Measurements from ENCODE around the gene S100A16.
"Not testable (repeated sequence)": the region's sequence is repeated elsewhere in the genome, so short reads cannot be mapped to it uniquely, and the experiment has no call there.

S100A16 gene

DNA sequence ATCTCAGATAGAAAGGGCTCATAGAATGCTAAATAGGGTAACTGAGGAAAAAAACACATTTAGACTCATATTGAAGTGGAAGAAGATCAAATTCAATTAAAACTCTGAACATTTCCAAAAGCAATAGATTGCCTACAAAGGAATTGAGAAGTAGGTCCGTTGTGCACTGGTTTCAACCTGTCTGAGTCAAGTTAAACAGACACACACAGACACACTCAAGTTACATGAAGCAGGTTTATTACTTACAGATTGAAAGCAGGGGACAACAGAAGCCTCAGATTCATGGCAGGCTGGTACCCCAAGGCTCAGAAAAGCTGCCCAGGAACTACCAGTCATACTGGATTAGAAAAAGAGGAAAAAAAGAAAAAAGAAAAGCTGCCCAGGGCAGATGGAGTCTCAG lies 26.6 kb downstream of the S100A16 start:
- no peak for DNase-seq (ENCODE audit: low read depth, low spot score)

DNA sequence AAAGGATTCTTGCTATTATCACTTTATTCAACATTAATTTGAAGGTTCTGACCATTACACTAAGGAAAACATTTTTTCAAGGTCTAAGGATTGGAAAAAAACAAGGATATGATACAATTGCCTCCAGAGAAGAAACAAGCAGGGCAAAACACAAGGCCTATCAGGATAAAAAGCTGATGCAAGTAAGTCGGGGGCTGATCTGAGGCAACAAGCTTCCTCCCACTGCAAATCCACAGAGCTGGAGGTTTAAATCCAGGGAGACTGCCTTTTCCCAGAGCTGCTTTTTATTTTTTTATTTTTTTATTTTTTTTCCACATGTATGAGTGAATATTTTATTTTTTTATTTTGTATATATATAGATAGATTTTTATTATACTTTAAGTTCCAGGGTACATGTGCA lies 27.9 kb downstream of the S100A16 start:
- DNase-seq (ENCODE audit: low read depth, low spot score): no peak

DNA sequence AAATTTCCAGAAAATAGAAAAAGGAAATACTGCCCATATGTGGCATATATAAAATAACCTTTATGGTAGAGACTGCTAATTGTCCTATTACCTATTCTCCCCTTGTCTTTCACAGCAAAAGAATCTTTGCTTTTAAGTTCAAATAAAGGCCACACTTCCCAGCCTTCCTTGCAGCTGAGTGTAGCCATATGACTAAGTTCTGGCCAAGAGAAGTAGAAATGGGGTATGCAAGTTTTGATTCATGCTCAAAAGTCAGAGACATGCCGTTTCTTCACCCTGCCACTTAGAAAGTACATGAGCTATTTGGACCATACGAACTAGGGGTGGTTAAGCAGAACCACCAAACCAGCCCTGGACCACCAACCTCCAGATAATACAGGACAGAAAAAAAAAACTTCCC lies 29.0 kb downstream of the S100A16 start:
- no peak for DNase-seq (ENCODE audit: low read depth, low spot score)

DNA sequence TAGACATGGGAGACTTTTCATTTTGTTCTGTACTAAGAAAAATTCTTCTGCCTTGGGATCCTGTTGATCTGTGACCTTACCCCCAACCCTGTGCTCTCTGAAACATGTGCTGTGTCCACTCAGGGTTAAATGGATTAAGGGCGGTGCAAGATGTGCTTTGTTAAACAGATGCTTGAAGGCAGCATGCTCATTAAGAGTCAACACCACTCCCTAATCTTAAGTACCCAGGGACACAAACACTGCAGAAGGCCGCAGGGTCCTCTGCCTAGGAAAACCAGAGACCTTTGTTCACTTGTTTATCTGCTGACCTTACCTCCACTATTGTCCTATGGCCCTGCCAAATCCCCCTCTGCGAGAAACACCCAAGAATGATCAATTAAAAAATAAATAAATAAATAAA lies 29.4 kb downstream of the S100A16 start:
- not testable (repeated sequence) for DNase-seq (ENCODE audit: low read depth, low spot score)

DNA sequence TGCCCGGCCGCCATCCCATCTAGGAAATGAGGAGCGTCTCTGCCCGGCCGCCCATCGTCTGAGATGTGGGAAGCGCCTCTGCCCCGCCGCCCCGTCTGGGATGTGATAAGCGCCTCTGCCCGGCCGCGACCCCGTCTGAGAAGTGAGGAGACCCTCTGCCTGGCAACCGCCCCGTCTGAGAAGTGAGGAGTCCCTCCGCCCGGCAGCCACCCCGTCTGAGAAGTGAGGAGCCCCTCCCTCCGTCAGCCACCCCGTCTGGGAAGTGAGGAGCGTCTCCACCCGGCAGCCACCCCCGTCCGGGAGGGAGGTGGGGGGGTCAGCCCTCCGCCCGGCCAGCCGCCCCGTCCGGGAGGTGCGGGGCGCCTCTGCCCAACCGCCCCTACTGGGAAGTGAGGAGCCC lies 30.1 kb downstream of the S100A16 start:
- not testable (repeated sequence) for DNase-seq (ENCODE audit: low read depth, low spot score)

DNA sequence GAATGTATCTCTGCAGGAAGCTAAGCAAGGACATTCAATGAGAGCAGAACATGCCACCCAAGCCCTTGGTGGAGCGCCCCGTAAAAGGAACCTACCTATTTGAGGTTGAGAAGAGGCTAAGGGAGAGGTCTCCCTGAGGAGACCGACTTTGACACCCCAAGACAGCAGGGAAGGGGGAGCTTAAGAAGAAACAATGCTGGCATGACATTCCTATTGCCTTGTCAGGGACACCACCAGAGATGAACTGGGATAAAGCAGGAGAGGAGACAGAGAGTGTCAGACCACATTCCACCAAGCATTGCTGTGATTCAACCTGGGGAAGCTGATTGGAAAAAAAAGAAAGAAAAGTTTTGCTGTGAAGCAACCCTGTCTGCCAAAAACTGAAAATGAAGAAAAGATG lies 34.0 kb downstream of the S100A16 start:
- DNase-seq (ENCODE audit: low read depth, low spot score): no peak

DNA sequence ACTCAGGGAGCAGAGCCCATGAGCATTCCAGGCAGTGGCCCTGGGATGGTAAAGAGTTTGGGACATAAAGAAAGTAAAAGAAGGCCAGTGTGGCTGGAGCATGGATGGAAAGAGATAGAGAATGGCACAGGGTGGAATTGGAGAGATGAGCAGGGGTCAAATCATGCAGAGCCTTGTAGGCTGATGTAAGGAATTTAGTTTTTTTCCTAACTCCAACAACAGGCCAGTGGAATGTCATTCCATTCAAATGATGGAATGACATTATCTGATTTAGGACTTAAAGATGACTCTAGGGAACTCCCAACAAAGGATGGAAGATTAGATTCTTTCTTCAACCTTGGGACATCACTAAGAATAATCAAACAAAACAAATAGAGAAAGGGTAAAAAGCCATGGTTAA lies 34.4 kb downstream of the S100A16 start:
- no peak for DNase-seq (ENCODE audit: low read depth, low spot score)

DNA sequence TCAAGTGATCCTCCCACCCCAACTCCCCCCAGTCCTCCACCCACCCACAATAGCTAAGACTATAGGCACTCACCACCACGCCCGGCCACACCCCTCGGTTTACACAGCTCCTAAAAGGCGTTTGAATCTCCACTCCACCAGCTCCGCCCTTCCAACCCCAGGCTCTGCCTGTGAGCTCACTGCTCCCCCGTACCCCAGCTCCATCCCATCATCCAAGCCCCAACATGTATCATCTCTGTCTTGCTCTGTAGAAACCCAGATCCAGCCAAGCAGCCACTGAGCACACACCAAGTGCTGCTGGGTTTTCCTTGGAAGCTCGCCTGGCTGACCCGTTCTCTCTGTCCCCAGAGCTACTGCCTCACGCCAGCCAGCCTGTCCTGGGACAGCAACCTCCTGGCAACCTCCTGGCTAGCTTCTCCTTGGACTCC lies 35.3 kb downstream of the S100A16 start:
- no peak for DNase-seq (ENCODE audit: low read depth, low spot score)

DNA sequence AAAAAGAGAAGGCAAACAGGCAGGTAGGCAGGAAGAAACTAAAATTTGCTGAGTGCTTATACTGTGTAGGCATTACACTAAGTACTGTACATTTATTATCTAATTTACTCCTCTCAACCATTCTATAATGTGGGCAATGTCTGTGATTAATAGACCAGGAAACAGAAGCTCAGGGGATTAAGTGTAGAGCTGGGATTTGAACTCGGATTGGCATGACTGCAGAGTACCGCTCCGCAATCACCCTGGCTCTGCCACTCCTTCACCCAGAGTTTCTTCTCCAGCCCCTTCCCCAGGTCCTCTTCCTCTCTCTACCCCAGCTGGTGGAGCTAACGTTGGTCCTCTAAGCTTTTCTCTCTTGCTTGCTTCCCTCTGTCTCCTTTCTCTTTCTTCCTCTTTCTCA lies 35.8 kb downstream of the S100A16 start:
- DNase-seq (ENCODE audit: low read depth, low spot score): no peak

DNA sequence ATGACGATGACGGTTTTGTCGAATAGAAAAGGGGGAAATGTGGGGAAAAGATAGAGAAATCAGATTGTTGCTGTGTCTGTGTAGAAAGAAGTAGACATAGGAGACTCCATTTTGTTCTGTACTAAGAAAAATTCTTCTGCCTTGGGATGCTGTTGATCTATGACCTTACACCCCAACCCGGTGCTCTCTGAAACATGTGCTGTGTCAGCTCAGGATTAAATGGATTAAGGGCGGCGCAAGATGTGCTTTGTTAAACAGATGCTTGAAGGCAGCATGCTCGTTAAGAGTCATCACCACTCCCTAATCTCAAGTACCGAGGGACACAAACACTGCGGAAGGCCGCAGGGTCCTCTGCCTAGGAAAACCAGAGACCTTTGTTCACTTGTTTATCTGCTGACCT lies 37.4 kb downstream of the S100A16 start:
- DNase-seq (ENCODE audit: low read depth, low spot score): not testable (repeated sequence)

DNA sequence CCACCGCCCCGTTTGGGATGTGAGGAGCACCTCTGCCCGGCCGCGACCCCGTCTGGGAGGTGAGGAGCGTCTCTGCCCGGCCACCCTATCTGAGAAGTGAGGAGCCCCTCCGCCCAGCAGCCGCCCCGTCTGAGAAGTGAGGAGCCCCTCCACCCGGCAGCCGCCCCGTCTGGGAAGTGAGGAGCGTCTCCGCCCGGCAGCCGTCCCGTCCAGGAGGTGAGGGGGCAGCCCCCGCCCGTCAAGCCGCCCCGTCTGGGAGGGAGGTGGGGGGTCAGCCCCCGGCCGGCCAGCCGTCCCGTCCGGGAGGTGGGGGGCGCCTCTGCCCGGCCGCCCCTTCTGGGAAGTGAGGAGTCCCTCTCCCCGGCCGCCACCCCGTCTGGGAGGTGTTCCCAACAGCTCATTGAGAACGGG lies 37.9 kb downstream of the S100A16 start:
- DNase-seq (ENCODE audit: low read depth, low spot score): not testable (repeated sequence)

DNA sequence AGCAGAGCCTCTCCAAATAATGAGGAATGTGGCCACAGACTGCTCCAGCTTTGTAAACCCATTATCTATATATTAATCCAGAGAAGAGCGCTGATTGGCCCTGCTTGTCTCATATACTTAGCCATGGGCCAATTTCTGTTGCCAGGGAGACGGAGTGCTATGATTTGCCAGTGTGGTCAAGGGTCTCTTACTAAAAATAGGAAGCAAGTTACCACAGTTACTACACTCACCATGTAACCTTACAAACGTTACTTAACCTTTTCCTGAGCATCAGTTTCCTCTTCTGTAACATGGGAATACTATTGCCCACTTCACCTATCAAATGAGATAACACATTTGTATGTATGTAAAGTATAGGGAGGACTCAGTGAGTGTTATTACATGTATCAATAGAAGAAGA lies 39.6 kb downstream of the S100A16 start:
- DNase-seq (ENCODE audit: low read depth, low spot score): no peak

DNA sequence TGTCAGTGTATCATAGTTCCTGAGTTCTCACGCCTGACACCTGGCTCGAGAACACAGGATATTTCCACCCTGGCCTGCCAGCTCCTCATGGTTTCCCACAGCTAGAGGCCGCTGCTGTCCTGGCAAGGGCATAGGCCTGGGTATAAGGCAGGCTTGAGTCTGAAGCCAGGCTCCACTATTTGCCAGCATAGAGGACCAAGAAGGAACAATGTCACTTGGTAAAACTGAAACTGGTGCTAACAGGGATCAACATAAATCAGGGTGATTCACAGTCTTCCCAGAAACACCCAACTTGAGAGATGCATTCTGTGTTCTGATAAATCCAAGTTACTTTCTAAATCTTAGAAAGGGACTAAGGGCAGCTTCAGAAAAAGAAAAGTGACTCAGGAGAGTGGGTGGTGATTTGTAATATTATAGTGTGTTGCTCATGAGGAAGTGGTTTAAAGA lies 40.3 kb downstream of the S100A16 start:
- DNase-seq (ENCODE audit: low read depth, low spot score): no peak

DNA sequence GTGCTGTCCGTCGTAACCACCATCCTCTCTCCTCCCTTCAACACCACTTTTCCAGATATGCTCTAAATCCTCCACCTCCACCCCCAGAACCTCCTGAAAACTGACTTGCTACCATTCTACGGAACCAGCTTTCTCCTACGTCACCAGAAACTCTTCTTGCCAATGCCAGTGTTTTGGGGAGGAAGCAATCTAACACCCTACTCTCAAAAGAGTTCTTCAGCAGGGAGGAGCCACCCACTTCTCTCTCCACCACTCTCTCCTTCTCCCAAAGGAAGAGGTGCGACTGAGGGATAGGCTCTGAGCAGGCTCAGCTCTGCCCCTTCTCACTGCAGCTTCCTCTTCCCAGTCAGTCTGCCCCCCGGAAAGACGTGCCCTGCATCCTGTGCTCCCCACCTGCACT lies 41.2 kb downstream of the S100A16 start:
- DNase-seq (ENCODE audit: low read depth, low spot score): no peak

DNA sequence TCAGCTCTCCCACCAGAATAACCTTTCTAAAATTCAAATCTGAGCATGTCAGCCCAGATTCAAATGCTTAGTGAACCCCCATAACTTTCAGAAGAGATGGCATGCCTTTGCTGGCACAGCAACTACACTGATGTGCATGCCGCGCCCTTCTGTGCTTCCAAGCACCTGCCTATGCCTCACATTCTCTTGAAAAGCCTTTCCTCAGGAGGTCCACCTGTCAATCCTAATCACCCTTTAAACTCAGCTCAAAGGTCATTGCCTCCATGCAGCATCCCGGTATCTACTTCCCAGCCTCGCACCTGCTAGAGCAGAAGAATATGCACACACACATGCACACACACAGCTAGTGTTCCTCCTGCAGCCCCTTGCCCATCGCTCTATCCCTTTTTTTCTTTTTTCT lies 42.1 kb downstream of the S100A16 start:
- no peak for DNase-seq (ENCODE audit: low read depth, low spot score)

DNA sequence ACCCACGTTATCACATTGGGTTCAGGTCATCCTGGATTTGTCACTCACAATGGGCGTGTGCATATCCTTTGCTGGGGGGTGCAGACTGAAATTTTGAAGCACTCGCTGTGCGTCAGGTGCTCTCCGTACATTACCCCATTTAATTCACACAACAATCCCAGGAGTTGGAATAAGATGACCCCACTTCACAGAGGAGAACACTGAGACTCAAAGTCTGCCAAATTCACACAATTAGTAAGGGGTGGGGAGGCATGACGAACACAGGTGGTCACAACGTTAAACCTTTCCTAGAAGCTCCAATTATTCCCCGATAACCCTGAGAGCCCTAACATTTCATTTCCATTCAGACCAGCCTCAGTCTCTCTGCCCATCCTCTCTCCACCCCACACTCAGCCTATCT lies 43.5 kb downstream of the S100A16 start:
- DNase-seq (ENCODE audit: low read depth, low spot score): no peak

DNA sequence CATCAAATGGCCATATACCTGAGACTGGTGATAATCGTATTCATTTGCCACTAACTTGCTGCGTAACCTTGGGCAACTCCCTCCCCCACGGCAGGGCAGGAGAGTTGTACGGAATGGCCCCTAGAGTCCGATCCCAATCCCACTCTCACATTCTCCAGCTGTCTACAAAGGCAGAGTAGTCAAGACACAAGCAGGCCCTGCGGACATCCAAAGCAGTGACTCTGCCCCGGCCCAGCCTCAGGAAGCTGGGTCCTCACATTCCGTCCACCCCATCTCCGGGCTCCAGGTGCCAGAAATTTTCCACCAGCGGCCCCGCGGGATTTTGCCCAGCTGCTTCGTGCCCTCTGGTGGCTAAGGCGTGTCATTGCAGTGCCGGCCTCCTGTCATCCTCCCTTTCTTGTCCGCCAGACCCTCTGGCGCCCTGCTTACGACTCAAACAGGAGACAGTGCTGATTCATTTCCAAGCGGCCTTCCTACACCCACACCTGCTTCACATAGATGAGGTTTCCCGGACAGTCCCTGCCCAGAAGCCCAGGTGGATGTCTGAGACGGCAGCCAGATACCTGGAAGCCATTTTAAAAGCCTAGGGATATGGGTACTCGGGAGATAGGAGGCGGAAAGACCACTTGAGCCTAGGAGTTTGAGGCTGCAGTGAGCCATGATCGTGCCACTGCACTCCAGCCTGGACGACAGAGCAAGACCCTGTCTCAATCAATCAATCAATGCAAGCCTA lies 44.4 kb downstream of the S100A16 start:
- peak; percentile 87 for DNase-seq (ENCODE audit: low read depth, low spot score)

DNA sequence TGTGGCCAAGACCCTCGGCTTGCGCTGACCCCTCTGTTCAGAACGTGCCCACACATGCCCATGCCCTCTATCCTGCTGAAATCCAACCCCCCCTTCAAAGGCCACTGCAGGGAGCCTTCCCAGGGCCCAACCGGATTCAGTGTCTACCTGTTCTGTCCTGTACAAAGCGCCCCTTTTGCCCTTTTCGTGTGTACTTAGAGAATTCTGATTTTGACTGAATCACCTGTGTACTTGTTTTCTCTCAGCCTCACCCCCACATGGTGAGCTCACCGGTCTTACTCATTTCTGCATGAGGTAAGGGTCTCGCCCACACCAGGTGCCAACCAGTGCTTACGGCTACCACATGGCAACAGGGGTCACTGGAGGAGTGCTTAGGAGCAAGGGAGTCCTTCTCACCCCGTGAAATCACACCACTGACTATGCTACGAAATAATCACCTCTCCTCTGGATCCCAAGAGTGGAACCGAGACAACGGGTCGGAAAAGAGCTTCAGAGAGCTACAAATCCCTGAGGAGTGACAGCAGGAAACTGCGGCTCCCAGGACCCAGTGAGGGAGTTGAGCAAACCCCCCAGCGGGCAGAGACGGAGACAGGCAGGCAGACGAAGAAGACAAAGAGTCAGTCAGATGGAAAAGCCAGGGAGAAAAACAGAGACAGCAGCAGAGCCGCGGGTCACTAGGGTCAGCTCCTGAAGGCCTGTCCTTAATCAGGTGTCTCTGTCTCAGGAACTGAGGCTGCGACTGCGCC lies 45.1 kb downstream of the S100A16 start:
- no peak for DNase-seq (ENCODE audit: low read depth, low spot score)

DNA sequence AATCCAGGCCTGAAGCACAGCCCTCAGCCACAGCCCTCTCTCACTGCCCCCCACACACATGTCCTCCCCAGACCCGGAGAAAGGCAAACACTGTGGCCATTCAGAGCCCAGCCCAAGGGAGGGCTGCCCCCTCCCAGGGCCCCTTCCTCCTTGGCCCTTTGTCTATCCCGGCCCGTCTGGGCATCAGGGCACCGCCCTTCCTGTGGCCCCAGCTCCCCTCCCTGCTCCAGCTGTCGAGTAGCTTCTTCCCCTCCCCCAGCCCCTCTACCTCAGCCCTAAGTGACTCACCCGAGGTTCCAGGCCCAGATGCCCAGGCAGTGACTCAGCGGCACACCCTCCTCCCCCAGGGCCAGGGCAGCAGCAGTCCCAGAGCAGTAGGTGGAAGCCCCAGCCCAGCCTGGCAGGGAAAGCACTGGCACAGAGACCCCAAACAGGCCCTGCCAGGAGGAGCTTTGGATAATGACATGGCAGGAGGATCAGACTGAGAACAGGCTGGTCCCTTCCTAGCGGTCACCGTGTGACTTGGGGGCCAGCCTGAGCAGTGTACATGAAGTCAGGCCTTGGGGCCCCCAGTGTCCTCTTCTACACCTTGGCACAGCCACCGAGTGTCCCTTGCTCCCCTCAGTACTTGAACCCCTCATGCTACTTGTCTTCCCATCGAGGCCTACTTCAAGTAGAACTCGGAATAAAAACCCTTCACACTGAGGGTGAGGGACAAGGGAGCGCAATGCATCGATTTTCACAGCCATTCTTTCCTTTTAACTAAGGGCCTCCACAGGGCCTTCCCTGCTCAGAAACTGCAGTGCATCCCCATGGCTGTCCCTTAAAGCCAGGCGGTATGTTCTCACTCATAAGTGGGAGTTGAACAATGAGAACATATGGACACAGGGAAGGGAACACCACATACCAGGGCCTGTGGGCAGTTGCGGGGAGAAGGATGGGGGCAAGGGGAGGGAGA lies 46.2 kb downstream of the S100A16 start:
- DNase-seq (ENCODE audit: low read depth, low spot score): peak; percentile 86

DNA sequence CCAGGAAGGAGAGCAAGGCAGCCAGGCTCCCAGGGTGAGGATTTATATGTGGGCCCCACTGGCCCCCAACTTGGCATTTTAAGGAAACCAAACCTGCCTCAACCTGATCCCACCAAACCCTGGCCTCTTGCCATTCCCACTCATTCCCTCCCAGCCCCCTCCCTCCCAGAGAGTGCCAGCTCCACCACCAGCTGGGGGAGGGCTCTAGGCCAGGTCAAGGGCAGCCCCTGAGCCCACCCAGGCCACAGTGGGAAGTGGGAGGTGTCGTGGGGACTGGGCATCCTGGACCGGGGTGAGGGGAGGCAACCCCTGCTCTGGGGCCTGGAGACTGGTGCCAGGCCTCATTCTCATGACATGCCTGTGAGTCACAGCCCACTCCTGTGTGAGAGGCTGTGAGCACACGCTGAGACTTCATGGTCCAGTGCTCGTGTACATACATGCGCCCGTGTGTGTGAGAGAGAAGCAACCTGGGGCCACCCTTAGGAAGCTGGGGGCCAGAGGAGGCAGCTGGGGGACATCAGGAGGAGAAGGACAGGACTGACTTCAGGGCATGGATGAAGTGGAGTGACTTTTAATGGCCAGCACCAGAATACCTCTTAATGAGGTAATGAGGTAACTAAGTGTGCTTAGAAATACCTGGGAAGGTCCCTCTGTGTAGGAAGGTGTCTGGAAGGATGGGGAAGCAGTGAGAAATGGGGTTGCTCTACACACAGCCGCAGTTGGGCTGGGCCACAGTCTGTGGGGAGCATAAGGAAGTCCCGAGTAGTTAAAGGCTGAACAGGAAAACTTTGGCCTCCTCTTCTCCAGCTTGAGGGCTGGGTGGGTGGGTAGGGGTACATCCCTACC lies 47.2 kb downstream of the S100A16 start, which contains the start of gene S100A2:
TSS of gene S100A2 (minus strand) at position 316 of the 846 bp plus-strand sequence. CDS start 1,967 bp downstream, outside the sequence.
- no peak for DNase-seq (ENCODE audit: low read depth, low spot score)

DNA sequence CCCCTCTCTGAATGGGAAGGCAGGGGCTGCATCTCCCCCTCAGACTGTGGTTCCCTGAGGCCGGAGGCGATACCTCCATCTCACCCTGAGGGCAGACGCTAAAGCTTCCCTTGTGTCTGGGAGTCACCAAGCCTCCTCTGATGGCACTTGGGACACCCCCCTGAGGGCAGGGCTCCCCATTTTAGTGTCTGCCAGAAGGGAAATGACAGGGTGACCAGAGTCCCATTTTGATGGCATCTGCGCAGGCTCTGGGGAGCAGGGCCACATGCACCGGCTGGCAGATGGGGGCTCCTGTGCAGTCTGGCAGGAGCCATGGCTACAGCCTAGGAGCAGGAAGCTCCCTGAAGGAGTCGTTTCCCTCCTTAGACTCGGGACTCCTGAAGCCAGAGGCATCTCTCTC lies 48.9 kb downstream of the S100A16 start:
- DNase-seq (ENCODE audit: low read depth, low spot score): no peak
